ENCODE data around the gene DIAPH1.

- TF ChIP-seq EP300 (IDR thresholded peaks at IDR 0.05; ENCODE audit: low read depth), result no peak
- no peak for TF ChIP-seq CTCF (IDR thresholded peaks at IDR 0.05)
Measured at GRCh38 chr5:141611289-141611688, 7.5 kb downstream of the DIAPH1 start.

All from transverse colon (tissue), 3 donors.